ENCODE measurements around the gene TEX51.

The TEX51 gene

GRCh38 chr2:126914811-126915500, 16.3 kb downstream of the TEX51 start:
- DNase-seq (ENCODE audit: low spot score), result no peak

GRCh38 chr2:126915903-126916302, 17.2 kb downstream of the TEX51 start:
- no peak for DNase-seq (ENCODE audit: low spot score)

DNA sequence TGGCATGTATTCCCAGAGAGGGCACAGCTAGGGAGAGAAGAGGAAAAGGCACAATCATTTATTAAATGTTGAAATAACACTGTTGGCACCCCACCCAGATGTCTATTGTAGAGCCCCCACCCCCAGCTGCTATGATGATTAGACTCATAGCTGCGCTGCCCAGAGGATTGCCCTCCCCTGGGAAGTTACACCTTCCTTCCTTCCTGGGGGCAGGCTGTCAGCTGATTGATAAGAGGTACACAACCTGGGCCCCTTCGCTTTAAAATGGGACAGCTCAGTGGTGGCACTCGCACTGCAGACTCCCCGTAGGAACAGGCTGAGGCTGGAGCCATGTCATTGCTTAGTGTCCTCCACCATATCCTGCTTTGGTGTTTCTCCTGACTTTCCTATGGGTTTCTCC, 18.1 kb downstream of the TEX51 start:
- DNase-seq (ENCODE audit: low spot score), result no peak

DNA sequence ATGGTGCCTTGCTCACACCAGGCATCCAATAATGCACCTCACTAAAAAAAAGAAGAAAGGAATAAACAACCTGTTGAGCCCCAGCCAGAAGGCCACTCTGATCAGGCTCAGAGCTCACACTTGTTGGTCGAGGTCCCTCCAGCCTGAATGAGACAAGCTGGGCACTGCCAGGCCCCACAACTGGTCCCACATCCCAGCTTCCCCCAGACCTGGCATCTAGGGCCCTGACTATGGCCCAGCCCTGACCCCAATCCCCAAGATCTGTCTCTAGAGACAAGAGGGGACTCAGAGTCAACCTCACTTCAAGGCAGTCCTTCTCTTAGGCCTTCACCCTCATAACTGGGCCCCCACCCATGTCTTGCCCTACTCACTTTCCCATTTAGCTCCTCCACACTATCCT, 22.4 kb downstream of the TEX51 start:
- no peak for DNase-seq (ENCODE audit: low spot score)

GRCh38 chr2:126930970-126931590, 32.4 kb downstream of the TEX51 start:
- DNase-seq (ENCODE audit: low spot score), result no peak

GRCh38 chr2:126932529-126932928, 33.8 kb downstream of the TEX51 start:
- DNase-seq (ENCODE audit: low spot score), result no peak

- DNase-seq (ENCODE audit: low spot score), result no peak
Measured at GRCh38 chr2:126932966-126933710, 34.4 kb downstream of the TEX51 start.

DNA sequence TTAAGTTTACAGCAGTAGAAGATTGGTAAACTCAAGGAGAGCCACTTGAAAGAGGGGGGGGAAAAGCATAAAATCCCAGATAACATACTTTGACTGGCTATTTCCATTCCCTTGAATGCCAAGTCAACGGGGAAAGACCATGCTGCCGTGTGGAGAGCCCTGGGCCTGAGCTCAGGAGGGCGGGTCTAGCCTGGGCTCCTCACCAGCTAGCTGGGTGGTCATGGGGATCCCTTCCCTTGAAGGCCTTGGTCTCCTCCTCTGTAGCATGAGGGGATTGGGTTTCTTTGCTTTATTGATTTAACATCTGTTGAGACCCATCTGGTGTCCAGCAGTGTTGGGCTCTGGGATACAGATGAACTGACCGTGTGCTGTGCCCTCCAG, 35.0 kb downstream of the TEX51 start:
- DNase-seq (ENCODE audit: low spot score), result no peak

DNA sequence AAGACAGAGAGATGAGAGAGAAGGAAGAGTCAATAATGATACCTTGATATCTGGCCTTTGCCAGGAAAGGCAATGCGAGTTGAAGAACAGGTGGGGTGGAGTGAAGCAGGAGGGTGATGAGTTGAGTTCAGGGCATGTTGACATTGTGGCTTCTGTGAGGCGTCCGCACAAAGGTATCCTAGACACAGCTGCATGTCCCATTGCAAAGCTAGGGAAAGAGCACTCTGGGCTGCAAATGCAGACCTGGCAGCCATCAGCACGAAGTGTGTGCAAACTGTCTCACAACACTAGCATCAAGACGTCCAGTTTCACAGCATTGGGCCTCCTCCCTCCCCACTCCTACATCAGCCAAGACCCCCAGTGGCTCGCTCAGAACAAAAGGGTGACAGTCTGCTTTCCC, 36.1 kb downstream of the TEX51 start:
- DNase-seq (ENCODE audit: low spot score), result no peak

GRCh38 chr2:126935774-126936173, 37.1 kb downstream of the TEX51 start:
- DNase-seq (ENCODE audit: low spot score), result no peak

- DNase-seq (ENCODE audit: low spot score), result no peak
Measured at GRCh38 chr2:126936219-126936723, 37.6 kb downstream of the TEX51 start.

DNA sequence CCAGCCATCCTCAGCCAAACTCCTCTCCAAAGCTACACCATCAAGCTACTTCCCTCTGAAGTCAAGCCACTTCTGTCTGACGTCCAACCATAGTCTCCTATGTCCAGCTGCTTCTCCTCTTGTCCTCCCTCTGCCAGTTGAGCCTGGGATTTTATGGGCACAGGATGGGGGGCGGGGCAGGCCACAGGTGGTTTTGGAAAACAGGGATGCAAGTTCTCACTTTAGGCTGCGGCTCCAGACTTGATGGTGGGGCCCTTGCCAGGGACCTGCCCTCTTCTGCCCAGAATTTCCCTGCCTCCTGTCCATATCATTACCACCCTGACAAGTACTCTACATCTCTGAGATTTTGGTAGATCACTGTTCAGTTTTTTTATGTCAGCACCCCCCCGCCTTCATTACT, 41.6 kb downstream of the TEX51 start:
- no peak for DNase-seq (ENCODE audit: low spot score)

- no peak for DNase-seq (ENCODE audit: low spot score)
Measured at GRCh38 chr2:126942427-126943203, 43.9 kb downstream of the TEX51 start.

DNA sequence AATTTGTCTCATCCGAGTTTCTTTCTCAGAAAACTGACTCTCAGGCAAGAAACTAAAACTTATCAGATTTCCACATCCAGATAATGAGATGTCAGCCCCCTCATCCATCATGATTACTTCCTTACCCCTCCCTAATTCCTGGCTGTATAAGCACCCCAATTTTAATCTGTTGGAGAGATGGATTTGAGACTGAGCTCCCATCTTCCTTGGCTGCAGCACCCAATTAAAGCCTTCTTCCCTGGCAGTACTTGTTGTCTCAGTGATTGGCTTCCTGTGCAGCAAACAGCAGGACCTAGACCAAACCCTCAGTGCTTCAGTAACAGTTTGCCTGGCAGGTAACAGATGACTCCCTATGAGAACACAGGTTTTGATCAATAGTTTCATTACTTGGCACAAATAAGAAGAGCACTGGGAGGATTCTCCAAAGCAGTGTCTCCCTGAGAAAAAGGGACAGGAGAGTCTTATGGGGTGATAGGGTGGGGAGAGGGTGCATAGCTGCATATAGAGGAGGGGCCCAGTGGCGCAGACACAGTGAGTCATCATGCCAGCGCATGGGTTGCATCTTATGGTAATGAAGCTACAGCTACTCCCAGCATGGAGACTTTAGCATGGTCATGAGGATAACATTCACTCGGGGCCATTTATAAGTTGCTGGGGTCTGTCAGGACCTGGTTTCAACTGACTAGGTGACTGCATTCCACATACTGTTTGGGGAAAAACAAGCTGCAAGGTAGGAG, 45.1 kb downstream of the TEX51 start:
- DNase-seq (ENCODE audit: low spot score), result no peak

- no peak for DNase-seq (ENCODE audit: low spot score)
Measured at GRCh38 chr2:126945118-126945517, 46.4 kb downstream of the TEX51 start.

DNA sequence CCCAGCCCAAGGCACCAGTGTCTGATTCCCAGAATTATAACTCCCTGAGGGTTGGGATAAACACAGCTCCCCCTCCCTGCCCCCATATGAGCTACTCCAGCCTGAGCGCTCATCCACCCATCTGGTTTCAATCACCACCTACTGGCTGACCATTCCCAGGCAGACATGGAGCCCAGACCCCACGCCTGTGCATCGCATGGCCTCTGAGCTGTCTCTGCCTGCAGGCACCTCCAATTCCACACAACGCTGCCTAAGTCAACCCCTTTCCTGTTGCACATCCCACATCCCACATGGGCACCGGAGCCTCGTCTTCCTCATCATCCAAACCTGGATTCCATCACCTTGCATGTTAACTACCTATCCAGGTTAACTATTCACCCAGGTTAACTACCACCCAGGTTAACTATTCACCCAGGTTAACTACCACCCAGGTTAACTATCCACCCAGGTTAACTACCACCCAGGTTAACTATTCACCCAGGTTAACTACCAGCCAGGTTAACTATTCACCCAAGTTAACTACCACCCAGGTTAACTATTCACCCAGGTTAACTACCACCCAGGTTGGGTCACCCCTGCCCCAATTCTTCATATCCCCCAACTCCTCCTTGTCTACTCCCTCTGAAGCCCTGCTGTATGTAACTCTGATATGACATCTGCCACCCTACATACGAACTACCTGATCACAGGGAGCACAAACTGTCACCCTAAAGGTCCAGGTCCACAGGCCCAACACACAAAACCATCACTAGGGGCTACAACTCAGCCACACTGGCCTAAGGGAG, 47.8 kb downstream of the TEX51 start:
- DNase-seq (ENCODE audit: low spot score), result no peak

GRCh38 chr2:126947103-126947429, 48.4 kb downstream of the TEX51 start:
- no peak for DNase-seq (ENCODE audit: low spot score)

DNA sequence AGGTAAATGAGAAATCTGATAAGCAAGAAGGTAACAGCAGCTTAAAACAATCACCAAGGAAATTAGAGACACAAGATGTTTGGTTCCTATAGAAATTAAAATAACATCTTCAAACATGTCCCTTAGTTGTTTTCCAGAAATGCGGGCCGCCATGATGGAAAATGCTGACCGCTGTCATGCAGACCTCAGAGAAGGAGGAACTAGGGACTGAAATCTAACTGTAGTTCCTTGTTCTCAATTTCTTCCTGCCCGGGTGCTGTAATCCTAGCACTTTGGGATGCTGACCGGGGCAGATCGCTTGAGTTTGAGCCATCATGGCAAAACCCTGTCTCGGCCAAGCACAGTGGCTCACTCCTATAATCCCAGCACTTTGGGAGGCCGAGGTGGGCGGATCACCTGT, 51.1 kb downstream of the TEX51 start:
- no peak for DNase-seq (ENCODE audit: low spot score)

- no peak for DNase-seq (ENCODE audit: low spot score)
Measured at GRCh38 chr2:126950504-126950903, 51.8 kb downstream of the TEX51 start.
